CD4-positive, alpha-beta T cell treated with Interferon alpha-2 for 1 hour (primary cell): ENCODE data around the gene NOL11.
"Not testable (repeated sequence)": the region's sequence is repeated elsewhere in the genome, so short reads cannot be mapped to it uniquely, and the experiment has no call there.

Experiments used
- DNase-seq, 2 donors: peaks; one replicate each; pipeline ENCODE4 v3.0.0-alpha.2; 2020 to 2022

The NOL11 gene

GRCh38 chr17:67717624-67718324 lies at the start of gene NOL11:
Gene NOL11, plus strand, starts transcription at chr17:67717936. Its CDS starts 12 bp downstream, at chr17:67717948.
- DNase-seq, result peak; percentile 99 to 100

DNA sequence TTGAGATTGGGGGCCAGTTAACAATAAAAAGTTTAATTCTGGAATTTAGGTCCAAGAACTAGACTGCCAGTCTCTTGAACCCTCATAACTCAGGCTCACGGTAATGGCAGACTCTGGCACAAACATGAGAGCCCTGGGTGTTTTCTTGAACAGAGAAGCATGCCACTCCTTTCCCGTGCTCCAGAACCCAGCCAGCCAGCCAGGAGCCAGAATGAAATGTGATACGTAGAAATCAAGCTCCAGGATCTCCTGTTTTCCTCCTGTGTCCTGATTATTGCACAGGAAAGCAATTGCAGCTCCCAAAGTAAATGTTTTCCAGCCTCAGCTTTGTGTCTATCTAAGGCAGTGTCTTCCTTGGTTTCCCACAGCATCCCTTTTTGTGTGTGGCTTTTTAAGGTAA lies 46.2 kb upstream of the NOL11 start:
- DNase-seq, result no peak

GRCh38 chr17:67672592-67673335 lies 45.0 kb upstream of the NOL11 start:
- no peak for DNase-seq

DNA sequence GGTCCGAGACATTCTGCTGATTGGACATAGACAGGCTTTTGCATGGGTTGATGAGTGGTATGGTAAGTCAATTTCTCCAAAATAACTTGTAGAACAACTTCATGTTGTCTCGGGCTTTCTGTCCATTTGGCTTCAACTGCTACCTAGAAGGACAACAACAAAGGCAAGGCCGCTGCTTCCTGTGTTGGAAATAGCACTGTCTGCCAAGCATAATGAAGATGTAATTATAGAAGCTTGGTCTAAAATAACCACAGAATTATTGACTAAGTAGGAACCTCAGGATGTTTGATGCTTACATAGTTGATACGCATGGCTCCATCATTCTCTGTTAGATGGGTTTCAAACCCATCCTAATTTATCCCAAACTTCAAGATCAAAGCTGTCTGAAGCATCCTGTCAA lies 42.3 kb upstream of the NOL11 start:
- no peak for DNase-seq

- DNase-seq, result no peak
Measured at GRCh38 chr17:67676305-67676704, 41.4 kb upstream of the NOL11 start.

- no peak for DNase-seq
Measured at GRCh38 chr17:67678414-67678813, 39.3 kb upstream of the NOL11 start.

DNA sequence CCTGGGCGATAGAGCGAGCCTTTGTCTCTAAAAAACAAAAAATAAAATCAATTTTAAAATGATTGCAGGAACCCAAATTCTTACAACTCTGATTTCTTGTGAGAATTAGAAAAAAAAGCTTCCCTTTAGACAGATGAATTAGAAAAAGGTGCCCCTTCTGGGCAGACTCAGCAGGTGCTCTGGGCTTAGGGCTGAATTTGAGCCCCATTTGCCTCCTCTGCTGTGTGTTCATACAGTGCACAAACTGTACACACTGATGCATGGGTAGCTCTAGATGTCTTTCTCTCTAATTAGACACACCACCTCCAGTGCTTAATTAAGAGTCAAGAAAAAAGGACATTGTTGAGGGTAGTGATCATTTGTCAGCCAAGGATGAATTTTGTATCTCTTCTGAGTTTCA lies 38.5 kb upstream of the NOL11 start:
- no peak for DNase-seq

GRCh38 chr17:67679721-67680120 lies 38.0 kb upstream of the NOL11 start:
- DNase-seq, result no peak

- no peak for DNase-seq
Measured at GRCh38 chr17:67680445-67681224, 37.1 kb upstream of the NOL11 start.

DNA sequence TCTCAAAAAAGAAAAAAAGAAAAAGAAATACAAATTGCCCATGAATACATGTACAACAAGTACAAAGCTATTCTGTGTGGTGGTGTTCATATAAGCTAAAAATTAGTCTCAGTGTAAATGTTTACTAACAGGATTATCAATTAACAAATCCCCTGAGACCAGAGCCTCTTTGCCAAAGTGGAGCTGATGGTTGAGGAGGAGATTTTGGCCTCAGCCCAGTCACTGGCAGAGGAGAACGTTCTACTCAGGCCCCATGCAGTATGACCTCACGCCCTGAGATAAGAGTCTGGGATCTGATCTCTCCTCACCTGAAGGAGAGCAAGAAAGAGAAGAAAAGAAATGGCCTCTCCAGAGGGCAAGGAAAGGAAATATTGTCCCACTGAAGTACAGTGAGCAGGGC lies 35.5 kb upstream of the NOL11 start:
- no peak for DNase-seq

- no peak for DNase-seq
Measured at GRCh38 chr17:67685351-67685750, 32.4 kb upstream of the NOL11 start.

- no peak for DNase-seq
Measured at GRCh38 chr17:67686241-67686640, 31.5 kb upstream of the NOL11 start.

DNA sequence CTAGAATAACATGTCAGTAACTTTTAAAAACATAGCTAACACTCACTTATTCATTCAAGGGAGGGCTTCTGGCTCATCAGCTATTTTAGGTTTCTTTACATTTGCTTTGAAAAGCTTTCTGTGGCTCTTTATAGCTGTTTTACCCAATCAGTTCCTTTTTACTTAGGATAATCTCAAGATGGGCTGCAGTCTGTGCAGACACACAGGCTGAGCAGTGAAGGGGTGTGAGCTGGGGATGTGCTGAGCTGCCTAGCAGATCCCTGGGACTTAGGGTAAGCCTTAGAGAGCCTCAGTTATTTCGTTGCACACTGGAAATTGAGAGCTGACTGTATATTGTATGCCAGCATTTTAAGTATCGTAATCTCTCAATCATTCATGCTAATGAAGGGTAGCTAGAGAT lies 30.2 kb upstream of the NOL11 start:
- no peak for DNase-seq

DNA sequence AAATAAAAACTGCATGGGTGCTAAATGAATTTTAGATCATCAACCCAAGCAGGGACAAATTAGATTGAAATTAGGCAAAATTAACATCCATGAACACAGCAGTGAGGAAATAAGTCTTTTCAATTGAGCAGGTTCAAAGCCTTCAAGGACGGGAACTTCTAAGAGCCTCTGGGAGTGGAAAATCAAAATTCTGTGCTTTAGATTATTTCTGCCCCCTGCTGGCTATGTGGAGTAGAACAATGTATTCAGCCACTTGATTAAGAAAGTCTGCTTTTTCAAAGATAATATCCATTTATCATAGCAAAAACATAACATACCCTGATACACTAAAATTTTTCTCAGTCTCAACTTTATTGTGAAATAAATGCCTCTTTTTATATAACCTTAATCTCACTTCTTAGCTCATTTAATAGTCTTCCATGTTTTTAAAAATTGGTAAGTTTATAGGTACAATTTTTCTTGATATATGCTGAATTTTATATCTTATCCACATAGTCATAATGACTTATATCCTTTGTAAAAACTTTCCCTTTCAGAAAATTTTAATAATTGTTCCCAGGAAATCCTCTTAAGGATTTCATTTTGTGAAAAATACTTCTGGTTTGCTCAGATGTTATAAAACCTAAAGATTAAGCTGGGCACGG lies 28.1 kb upstream of the NOL11 start:
- peak; percentile 51 to 78 for DNase-seq

DNA sequence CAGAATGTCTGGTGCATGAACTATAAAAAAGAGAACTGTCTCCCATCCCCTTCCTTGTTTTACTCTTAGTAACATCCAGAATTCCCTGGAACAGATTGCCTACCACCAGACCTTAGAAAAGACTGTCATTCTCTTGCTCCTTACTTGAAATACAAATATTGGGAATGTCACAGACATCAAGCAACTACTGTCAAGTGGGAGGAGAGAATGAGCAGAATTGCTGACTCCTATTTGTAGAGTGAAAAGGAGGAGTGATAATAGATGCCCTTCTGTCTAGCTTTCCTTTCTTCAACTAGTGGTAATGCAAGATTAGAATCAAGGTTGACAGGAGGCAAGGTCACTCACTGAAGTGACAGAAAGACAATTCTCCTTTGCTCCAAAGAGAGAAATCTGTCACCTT lies 23.9 kb upstream of the NOL11 start:
- no peak for DNase-seq

DNA sequence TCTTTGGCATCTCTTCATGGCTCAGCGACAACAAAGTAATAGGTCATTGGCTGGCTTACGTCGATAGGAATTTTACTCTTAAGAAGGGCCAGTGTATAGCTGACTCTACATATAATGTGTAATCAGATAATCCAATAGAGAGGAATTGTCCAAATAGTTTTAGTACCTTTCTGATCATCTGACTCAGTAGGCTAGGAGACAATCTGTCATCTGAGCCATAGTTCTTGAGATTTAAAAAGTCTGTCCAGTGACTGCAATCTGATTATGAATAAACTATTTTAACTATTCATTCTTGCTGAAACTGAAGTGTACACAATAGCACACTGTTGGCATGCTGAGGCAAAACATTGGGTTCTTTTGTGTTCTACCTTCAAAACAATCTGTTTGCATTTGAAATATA lies 21.4 kb upstream of the NOL11 start:
- DNase-seq, result no peak

DNA sequence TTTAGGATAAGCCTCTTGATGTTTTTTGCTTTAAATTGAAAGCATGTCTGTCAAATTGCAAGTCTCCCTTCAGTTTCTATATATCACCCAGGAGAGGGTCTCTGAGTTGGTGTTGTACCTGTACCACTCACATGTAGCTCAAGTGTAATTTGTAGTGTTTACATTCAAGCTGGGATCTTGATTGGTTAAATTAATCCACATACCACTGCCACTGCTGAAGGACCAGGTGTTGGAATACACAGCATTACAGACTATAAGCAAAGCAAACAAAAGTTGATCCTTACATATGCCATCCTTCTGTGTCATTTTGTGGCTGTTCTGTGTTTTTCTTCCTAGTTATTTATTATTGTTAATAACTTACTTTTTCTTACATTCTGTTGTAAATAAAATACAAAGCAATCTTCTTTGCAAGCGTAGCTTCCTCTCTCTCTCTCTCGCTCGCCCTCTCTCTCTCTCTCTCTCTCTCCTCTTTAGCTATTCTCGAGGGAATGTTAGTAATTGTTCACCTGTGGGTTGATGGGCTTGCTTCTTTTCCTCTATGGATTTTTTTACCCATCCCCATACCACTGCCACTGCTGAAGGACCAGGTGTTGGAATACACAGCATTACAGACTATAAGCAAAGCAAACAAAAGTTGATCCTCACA lies 20.8 kb upstream of the NOL11 start:
- no peak for DNase-seq

- DNase-seq, result no peak
Measured at GRCh38 chr17:67700037-67700724, 17.6 kb upstream of the NOL11 start.

GRCh38 chr17:67700725-67701119 lies 17.0 kb upstream of the NOL11 start:
- DNase-seq, result no peak

DNA sequence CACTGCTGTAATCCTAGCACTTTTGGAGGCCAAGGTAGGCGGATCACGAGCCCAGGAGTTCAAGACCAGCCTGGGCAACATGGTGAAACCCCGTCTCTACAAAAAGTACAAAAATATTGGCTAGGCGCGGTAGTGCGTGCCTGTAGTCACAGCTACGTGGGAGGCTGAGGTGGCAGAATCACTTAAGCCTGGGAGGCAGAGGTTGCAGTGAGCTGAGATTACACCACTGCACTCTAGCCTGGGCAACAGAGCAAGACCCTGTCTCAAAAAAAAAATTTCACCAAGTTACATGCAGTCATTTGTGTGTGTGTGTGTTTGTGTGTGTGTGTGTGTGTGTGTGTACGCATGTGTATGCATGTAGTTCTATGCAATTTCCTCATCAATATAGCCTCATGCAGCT lies 14.9 kb upstream of the NOL11 start:
- DNase-seq, result not testable (repeated sequence)

GRCh38 chr17:67707442-67707841 lies 10.3 kb upstream of the NOL11 start:
- no peak for DNase-seq

DNA sequence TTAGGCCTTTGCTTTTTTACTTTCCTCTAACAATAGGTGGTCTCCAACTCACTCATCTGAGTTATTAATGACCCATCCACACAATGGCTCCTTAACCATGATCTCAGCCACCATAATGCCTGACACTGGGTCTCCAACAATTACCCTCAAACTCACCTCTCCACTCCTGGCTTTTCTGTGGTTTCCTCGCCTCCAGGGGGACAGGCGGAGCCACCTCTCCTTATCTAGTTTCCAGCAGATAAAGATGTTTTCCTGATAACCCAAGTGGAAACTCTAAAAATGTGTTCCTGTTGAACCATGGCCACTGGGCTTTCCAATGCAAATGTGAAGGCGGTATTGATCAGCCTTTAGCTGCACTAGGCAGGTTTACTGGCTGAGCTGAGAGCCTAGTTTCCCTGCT lies 9.4 kb upstream of the NOL11 start:
- DNase-seq, result no peak
